Nephron progenitor cell (in vitro differentiated cells): ENCODE measurements around the gene MLLT3.
A peak's percentile ranks its signal among the peaks of the same experiment; 100 is the strongest.

Source experiments
- DNase-seq: peaks from one replicate; pipeline ENCODE4 v3.0.0; 2021
- H3K27ac Mint-ChIP-seq: 2 replicates; pipeline ENCODE4 v1.8.0; 2021; ENCODE audit warnings: mild to moderate bottlenecking, moderate library complexity, mixed read lengths
- H3K27me3 Mint-ChIP-seq: 2 replicates; pipeline ENCODE4 v1.8.0; 2021; ENCODE audit warnings: mild to moderate bottlenecking, low read depth, mixed read lengths; ENCODE audit not compliant: poor library complexity
- H3K36me3 Mint-ChIP-seq: 2 replicates; pipeline ENCODE4 v1.8.0; 2021; ENCODE audit warnings: low read depth, mixed read lengths
- H3K4me1 Mint-ChIP-seq: 2 replicates; pipeline ENCODE4 v1.8.0; 2021; ENCODE audit warnings: mixed read lengths
- H3K4me3 Mint-ChIP-seq: 2 replicates; pipeline ENCODE4 v1.8.0; 2021; ENCODE audit warnings: mild to moderate bottlenecking, moderate library complexity, mixed read lengths
- H3K9me3 Mint-ChIP-seq: 2 replicates; pipeline ENCODE4 v1.8.0; 2021; ENCODE audit warnings: mild to moderate bottlenecking, moderate library complexity, mixed read lengths
- TF ChIP-seq, protein P1 (sequence below): fragments of 200-600 bp; sonication (generic); IDR thresholded peaks from 2 replicates; pipeline ENCODE4 v1.5.0; 2021; ENCODE audit warnings: antibody characterized with exemption

The MLLT3 gene

DNA sequence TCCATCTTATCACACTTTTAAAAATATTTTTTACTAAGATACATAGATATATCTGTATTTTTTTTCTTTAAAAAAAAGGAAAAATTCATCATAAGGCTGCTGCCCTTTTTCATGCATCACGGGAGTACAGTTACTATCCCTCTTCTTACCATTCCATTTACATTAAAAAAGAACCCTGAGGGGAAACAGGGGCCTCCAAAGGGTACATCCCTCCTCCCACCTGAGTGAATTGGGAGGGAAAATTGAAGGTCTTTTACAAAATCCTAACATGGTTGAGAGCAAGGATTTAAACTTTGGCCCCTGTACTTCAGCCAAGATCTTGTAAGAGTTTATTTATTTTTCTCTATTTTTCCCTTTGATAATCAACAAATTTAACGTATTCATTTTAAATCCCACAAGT, 319.2 kb downstream of the MLLT3 start:
- Mint-ChIP-seq H3K36me3 (peaks cover 6% of the 10 kb centered on the region), H3K4me3 (peak overlapping the region; percentile 70), H3K27me3 (no peaks in the 10 kb centered on the region), H3K9me3 (peaks cover 5% of the 10 kb centered on the region), H3K4me1 (peaks cover 80% of the 10 kb centered on the region), H3K27ac (peak overlapping the region; percentile 96)
- DNase-seq, result no peak
- TF ChIP-seq, protein P1, sequence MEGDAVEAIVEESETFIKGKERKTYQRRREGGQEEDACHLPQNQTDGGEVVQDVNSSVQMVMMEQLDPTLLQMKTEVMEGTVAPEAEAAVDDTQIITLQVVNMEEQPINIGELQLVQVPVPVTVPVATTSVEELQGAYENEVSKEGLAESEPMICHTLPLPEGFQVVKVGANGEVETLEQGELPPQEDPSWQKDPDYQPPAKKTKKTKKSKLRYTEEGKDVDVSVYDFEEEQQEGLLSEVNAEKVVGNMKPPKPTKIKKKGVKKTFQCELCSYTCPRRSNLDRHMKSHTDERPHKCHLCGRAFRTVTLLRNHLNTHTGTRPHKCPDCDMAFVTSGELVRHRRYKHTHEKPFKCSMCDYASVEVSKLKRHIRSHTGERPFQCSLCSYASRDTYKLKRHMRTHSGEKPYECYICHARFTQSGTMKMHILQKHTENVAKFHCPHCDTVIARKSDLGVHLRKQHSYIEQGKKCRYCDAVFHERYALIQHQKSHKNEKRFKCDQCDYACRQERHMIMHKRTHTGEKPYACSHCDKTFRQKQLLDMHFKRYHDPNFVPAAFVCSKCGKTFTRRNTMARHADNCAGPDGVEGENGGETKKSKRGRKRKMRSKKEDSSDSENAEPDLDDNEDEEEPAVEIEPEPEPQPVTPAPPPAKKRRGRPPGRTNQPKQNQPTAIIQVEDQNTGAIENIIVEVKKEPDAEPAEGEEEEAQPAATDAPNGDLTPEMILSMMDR, result no peak

GRCh38 chr9:20302197-20302596, 320.1 kb downstream of the MLLT3 start:
- DNase-seq, result no peak
- Mint-ChIP-seq H3K4me3 (no peak overlapping the region), H3K4me1 (peaks cover 79% of the 10 kb centered on the region), H3K27ac (no peak overlapping the region), H3K27me3 (no peaks in the 10 kb centered on the region), H3K36me3 (peaks cover 6% of the 10 kb centered on the region), H3K9me3 (peaks cover 5% of the 10 kb centered on the region)
- TF ChIP-seq, protein P1, result no peak

DNA sequence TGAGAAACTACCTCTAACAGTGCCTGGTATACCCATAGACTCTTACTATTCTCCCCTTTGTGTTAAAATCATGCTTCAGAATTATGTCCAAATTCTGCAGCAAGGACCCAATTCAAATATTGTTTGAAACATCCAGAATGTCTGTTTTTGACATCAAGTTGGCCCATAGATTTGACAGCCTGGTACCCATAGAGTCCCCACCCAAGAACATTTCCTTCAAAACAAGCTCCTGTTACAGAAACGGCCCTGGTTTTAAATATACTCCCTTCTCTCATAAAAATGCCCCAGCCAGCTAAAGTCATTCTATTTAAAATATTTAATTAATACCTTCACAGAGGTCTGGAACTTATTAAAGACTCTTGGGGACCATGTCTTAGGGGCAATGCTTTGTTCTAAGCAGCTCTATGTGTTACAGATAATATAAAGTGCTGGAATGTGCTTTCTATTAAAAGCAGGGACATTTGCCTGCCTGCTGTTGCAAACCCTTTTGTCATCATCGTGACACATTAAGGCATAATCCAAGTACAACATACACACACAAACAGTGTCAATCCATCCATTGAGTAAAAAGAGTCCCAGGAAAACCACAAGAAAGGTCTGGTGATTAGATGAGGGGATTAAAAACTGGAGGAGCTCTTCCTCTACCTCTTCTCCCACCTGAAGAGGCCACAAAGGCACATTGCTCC, 321.7 kb downstream of the MLLT3 start:
- H3K27ac Mint-ChIP-seq, result peak overlapping the region; percentile 54
- no peak overlapping the region for H3K4me3 Mint-ChIP-seq
- no peak for DNase-seq
- peaks cover 5% of the 10 kb centered on the region for H3K9me3 Mint-ChIP-seq
- H3K36me3 Mint-ChIP-seq, result peaks cover 6% of the 10 kb centered on the region
- TF ChIP-seq, protein P1, result no peak
- peaks cover 71% of the 10 kb centered on the region for H3K4me1 Mint-ChIP-seq
- no peaks in the 10 kb centered on the region for H3K27me3 Mint-ChIP-seq

GRCh38 chr9:20297646-20298084, 324.6 kb downstream of the MLLT3 start:
- Mint-ChIP-seq H3K9me3 (peaks cover 7% of the 10 kb centered on the region), H3K36me3 (peaks cover 24% of the 10 kb centered on the region), H3K4me3 (no peak overlapping the region), H3K27me3 (peaks cover 5% of the 10 kb centered on the region), H3K4me1 (peaks cover 42% of the 10 kb centered on the region), H3K27ac (no peak overlapping the region)
- TF ChIP-seq, protein P1, result no peak
- DNase-seq, result no peak

GRCh38 chr9:20295555-20295954, 326.7 kb downstream of the MLLT3 start:
- H3K27me3 Mint-ChIP-seq, result peaks cover 5% of the 10 kb centered on the region
- peaks cover 24% of the 10 kb centered on the region for H3K4me1 Mint-ChIP-seq
- no peak overlapping the region for H3K4me3 Mint-ChIP-seq
- DNase-seq, result no peak
- TF ChIP-seq, protein P1, result no peak
- peaks cover 40% of the 10 kb centered on the region for H3K36me3 Mint-ChIP-seq
- H3K9me3 Mint-ChIP-seq, result peaks cover 4% of the 10 kb centered on the region
- H3K27ac Mint-ChIP-seq, result no peak overlapping the region
